Esophagus (tissue), 2 donors: Measurements from ENCODE around the gene RASD2. TPM values are rescaled to one million over a fixed set of nuclear protein-coding genes. Genes with fewer than 3 reads are reported as not detected.
"Not testable (repeated sequence)": the region's sequence is repeated elsewhere in the genome, so short reads cannot be mapped to it uniquely, and the experiment has no call there.

Experiments
- H3K27ac ChIP-seq, 2 donors: one replicate each; pipeline ENCODE4 v1.5.1; 2013; ENCODE audit warnings: low read depth in 2 of 2, mild to moderate bottlenecking in 2 of 2, inconsistent platforms in 1 of 2, low read length in 1 of 2, moderate library complexity in 1 of 2
- H3K27me3 ChIP-seq, 2 donors: one replicate each; pipeline ENCODE4 v1.6.1; 2013; ENCODE audit warnings: low read length in 2 of 2, control low read depth in 1 of 2, mild to moderate bottlenecking in 1 of 2; ENCODE audit not compliant: insufficient read depth in 2 of 2, control insufficient read depth in 1 of 2
- H3K36me3 ChIP-seq, 2 donors: one replicate each; pipeline ENCODE4 v1.6.1; 2013; ENCODE audit warnings: low read length in 1 of 2; ENCODE audit not compliant: control insufficient read depth in 2 of 2, insufficient read depth in 2 of 2
- H3K4me1 ChIP-seq, 2 donors: one replicate each; pipeline ENCODE4 v1.6.1; 2013; ENCODE audit warnings: low read length in 1 of 2; ENCODE audit not compliant: control insufficient read depth in 2 of 2, insufficient read depth in 2 of 2
- H3K4me3 ChIP-seq, 2 donors: one replicate each; pipeline ENCODE4 v1.5.1; 2013; ENCODE audit warnings: low read length in 2 of 2, mild to moderate bottlenecking in 2 of 2, low read depth in 1 of 2, moderate library complexity in 1 of 2
- H3K9me3 ChIP-seq, 2 donors: one replicate each; pipeline ENCODE4 v1.6.1; 2013; ENCODE audit warnings: mild to moderate bottlenecking in 2 of 2, low read depth in 1 of 2, low read length in 1 of 2, moderate library complexity in 1 of 2; ENCODE audit not compliant: control insufficient read depth in 2 of 2, insufficient read depth in 1 of 2
- WGBS, 2 donors: extraction: QIAGEN DNeasy Blood & Tissue Kit; methylation state at CpG; one replicate each; pipeline ENCODE4 v1.1.7; 2013; 5-methylcytosine and 5-hydroxymethylcytosine counted together
- polyA plus RNA-seq, 2 donors: library from polyadenylated mRNA; stranded (reverse); fragments of 200-250 nt; gene quantifications; one replicate each; pipeline ENCODE4 v1.2.3, GENCODE V29; 2013
- donor health status: healthy with polysubstance abuse.
- donor health status: Bipolar disorder and iron deficiency.

The RASD2 gene, protein sequence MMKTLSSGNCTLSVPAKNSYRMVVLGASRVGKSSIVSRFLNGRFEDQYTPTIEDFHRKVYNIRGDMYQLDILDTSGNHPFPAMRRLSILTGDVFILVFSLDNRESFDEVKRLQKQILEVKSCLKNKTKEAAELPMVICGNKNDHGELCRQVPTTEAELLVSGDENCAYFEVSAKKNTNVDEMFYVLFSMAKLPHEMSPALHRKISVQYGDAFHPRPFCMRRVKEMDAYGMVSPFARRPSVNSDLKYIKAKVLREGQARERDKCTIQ
- under 1 TPM; 0.49 to 0.64 TPM for polyA plus RNA-seq

DNA sequence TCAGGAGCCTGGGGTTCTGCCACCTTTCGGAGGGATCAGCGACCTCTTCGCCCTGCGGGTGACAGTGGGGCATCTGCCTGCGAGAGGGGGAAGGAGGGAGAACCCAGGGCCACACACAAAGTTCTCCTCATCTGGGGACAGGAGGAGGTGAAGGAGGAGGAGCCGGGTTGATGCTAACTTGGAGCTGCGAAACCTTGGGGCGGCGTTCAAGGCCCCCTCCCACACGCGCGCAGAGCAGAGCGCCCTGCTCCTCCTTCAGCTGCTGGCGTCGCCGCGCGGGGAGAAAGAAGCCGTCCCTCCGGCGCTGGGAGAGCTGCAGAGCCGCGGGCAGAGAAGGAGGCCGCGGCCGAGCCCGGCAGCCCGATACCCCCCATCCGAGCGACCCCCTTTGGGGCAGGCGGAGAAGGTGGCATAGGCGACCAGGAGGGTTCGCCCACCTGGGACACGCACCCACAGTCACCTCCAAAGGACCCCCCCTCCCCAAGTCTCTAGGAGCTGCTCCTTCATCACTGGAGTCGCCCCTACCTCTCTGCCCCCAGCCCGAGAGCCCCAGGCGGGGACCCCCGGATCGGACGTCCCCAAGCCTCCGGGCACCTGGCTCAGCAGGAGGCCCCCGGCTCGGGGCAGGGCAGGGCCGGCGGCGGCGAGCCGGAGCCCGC lies at the start of gene RASD2:
Gene RASD2 (plus strand): TSS at position 237 of the 659 bp plus-strand sequence. CDS start 5,979 bp downstream, outside the sequence.
- Histone ChIP-seq H3K9me3 (peaks cover 0 to 2% of the 10 kb centered on the region in 2 donors), H3K4me3 (peak within 1 kb of the TSS; percentile 43 to 50), H3K36me3 (no peaks in the 10 kb centered on the region), H3K27ac (peak within 1 kb of the TSS; percentile 8 to 76), H3K4me1 (peaks cover 9 to 11% of the 10 kb centered on the region in 2 donors), H3K27me3 (no peaks in the 10 kb centered on the region)
- WGBS, 2 donors: 1% methylated on average over 42 to 49 of the region's 49 CpGs

DNA sequence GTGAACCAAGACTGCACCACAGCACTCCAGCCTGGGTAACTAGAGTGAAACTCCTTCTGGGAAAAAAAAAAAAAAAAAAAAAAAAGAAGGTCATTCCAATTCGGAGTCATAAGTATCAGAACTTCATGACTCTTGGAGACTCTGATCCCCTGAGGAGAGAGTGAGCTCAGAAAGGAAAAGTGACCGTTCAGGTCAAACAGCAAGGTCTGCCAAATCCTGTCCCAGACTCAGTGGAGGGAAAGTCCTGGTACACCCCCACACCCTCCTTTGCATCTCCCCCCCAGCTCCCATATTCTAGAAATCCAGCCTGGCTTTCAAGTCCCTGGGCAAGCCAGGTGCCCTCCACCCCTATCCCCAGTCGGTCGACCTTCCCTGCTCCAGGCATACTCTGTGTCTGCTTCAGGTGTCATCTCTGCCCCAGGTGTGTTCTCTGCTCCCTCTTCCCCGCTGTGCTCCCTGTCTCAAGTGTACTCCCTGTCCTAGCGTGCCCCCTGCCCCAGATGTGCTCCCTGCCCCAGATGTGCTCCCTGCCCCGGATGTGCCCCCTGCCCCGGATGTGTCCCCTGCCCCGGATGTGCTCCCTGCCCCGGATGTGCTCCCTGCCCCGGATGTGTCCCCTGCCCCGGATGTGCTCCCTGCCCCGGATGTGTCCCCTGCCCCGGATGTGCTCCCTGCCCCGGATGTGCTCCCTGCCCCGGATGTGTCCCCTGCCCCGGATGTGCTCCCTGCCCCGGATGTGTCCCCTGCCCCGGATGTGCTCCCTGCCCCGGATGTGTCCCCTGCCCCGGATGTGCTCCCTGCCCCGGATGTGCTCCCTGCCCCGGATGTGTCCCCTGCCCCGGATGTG lies 49.3 kb upstream of the RASD2 start:
- not testable (repeated sequence) for H3K9me3 ChIP-seq, H3K27ac ChIP-seq, H3K36me3 ChIP-seq, H3K27me3 ChIP-seq, H3K4me1 ChIP-seq, H3K4me3 ChIP-seq
- WGBS, 2 donors: 79 to 82% methylated on average over 15 to 21 of the region's 24 CpGs

DNA sequence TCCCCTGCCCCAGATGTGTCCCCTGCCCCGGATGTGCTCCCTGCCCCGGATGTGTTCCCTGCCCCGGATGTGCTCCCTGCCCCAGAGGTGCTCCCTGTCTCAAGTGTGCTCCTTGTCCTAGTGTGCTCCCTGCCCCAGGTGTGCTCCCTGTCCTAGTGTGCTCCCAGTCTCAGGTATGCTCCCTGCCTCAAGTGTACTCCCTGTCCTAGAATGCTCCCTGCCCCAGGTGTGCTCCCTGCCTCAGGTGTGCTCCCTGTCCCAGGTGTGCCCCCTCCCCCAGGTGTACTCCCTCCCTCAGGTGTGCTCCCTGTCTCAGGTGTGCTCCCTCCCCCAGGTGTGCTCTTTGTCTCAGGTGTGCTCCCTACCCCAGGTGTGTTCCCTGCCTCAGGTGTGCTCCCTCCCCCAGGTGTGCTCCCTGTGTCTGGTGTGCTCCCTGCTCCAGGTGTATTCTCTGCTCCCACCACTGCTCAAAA lies 48.7 kb upstream of the RASD2 start:
- Histone ChIP-seq H3K4me3 (no peak overlapping the region), H3K9me3 (no peaks in the 10 kb centered on the region), H3K27ac (no peak overlapping the region), H3K4me1 (no peaks in the 10 kb centered on the region), H3K27me3 (no peaks in the 10 kb centered on the region), H3K36me3 (no peaks in the 10 kb centered on the region)
- WGBS, 2 donors: 76 to 83% methylated on average over 3 of the region's 3 CpGs

DNA sequence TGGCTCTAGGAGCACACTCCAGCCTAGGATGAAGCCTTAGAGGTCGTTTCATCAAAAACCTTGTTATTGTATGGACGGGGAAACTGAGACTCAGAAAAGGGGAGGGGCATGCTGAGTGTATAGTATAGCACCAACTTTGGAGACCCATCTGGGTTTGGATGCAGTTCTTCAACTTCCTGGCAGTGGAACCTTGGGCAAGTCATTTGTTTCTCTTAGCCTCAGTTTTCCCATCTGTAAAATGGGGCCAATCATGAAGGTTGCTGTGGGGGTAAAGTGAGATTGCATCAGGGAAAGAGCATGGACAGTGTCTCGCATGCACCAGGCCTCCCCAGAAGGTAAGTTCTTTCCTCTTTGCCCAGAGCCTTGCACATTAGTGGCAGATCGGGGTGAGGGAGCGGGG lies 47.6 kb upstream of the RASD2 start:
- 79 to 82% methylated on average over 5 of the region's 5 CpGs for WGBS, 2 donors
- Histone ChIP-seq H3K4me1 (no peaks in the 10 kb centered on the region), H3K9me3 (no peaks in the 10 kb centered on the region), H3K4me3 (no peak overlapping the region), H3K36me3 (no peaks in the 10 kb centered on the region), H3K27me3 (no peaks in the 10 kb centered on the region), H3K27ac (no peak overlapping the region)

DNA sequence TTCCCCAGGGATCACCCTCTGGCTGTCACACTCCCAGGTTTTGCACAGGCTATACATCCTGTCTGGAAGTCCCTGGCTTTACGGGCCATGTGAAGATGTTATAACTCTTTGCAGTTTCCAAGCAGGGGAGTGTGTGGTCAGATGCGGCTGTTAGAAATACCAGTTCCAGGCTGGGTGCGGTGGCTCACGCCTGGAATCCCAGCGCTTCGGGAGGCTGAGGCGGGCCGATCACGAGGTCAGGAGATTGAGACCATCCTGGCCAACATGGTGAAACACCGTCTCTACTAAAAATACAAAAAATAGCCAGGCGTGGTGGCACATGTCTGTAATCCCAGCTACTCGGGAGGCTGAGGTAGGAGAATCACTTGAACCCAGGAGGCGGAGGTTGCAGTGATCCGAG lies 44.9 kb upstream of the RASD2 start:
- not testable (repeated sequence) for H3K27me3 ChIP-seq, H3K9me3 ChIP-seq, H3K36me3 ChIP-seq, H3K27ac ChIP-seq, H3K4me1 ChIP-seq, H3K4me3 ChIP-seq
- 90 to 91% methylated on average over 14 of the region's 14 CpGs for WGBS, 2 donors

DNA sequence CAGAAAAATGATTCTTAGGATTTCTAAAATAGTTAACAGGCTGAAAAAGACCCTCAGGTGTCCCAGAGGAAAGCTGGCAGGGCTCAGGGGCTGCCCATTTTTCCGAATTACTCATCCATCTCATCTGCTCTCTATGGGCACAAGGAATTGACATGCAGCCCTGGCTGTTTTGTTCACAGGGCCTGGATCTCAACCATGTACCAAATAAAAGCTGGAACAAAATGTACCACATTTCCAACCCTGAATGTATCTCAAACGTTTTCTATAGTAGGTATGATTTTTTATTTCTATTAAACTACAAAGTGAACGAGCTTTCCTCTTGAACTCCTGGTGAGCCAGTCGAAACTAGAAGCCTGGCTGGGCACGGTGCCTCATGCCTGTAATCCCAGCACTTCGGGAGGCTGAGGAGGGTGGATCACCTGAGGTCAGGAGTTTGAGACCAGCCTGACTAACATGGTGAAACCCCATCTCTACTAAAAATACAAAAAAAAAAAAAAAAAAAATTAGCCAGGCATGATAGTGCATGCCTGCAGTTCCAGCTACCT lies 43.8 kb upstream of the RASD2 start:
- no peaks in the 10 kb centered on the region for H3K9me3 ChIP-seq
- 37 to 58% methylated on average over 6 of the region's 6 CpGs for WGBS, 2 donors
- H3K4me3 ChIP-seq: no peak overlapping the region
- no peak overlapping the region for H3K27ac ChIP-seq
- H3K4me1 ChIP-seq: peaks cover 0 to 3% of the 10 kb centered on the region in 2 donors
- no peaks in the 10 kb centered on the region for H3K27me3 ChIP-seq
- no peaks in the 10 kb centered on the region for H3K36me3 ChIP-seq

DNA sequence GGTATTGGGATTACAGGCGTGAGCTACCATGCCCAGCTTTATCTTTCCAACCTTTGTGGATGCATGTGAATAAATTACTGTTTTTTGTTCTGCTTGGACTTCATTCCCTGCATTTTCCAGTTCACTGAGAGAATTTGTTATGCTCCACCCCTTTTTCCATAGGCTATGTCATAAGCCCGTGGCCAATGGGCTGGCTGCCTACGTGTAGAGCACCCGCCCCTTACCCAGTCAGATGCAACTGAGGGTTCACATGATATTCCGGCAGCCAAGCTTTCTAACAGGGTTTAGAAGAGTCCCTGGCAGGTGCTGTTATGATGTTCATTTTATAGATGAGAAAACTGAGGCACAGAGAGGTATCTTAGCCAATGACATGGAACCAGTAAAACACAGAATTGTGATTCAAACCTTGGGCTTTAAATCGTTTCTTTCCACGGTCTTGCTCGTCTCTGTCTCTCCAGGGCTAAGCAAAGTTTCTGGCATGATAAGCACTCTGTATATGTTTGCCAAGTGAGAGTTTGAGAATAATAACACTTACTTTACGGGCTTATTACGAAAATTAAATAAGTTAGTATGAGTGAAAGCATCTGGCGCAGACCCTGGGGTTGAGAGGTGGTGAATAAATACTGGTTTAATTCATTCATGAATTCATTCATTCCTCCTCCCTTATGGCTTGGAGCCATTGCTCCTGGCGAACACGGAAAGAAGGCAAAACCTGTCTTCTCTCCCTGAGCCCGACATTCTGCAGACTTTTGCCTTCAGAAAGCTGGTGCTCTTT lies 42.4 kb upstream of the RASD2 start:
- Histone ChIP-seq H3K27me3 (no peaks in the 10 kb centered on the region), H3K36me3 (no peaks in the 10 kb centered on the region), H3K4me3 (no peak overlapping the region), H3K4me1 (peaks cover 0 to 3% of the 10 kb centered on the region in 2 donors), H3K9me3 (no peaks in the 10 kb centered on the region), H3K27ac (no peak overlapping the region)
- WGBS, 2 donors: 46 to 51% methylated on average over 14 of the region's 14 CpGs

DNA sequence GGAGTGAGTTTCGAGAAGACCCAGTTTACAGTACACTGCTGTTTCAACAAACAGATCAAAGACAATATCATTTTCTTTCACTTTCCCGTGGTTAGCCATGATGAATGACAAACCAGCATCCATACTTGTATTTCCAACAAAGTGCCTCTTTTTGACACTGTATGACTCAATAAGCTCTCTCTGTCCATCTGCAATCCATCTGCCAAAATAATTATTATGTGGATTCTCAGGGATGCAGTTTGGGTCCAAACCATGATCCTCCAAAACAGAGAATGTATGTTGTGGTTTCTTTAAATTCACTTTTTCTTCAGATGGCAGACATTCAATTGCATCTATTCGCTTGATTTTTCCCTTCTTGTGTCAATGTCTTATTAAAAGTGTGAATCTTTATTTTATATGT lies 37.8 kb upstream of the RASD2 start:
- H3K27me3 ChIP-seq: no peaks in the 10 kb centered on the region
- peaks cover 0 to 3% of the 10 kb centered on the region in 2 donors for H3K4me1 ChIP-seq
- H3K4me3 ChIP-seq: no peak overlapping the region
- no peak overlapping the region for H3K27ac ChIP-seq
- H3K36me3 ChIP-seq: no peaks in the 10 kb centered on the region
- WGBS, 2 donors: 58 to 61% methylated on average over 3 of the region's 3 CpGs
- no peaks in the 10 kb centered on the region for H3K9me3 ChIP-seq
